ENCODE data around the gene PYDC1. TPM values are rescaled to one million over a fixed set of nuclear protein-coding genes. Genes with fewer than 3 reads are reported as not detected.

PYDC1 gene
- total RNA-seq, 4 donors from 2014 or later: 4.2 to 17.7 (median 13.8) TPM; not detected in 1

GRCh38 chr16:31229501-31229900 is 12.6 kb upstream of the PYDC1 start:
- H3K27ac ChIP-seq: no peak overlapping the region
- DNase-seq (ENCODE audit: low spot score in 2 of 2): no peak
- WGBS: 52% methylated on average over 10 of the region's 10 CpGs
- no peaks in the 10 kb centered on the region for H3K9me3 ChIP-seq
- TF ChIP-seq POLR2A (IDR thresholded peaks at IDR 0.05) (no peak), EP300 (IDR thresholded peaks at IDR 0.05) (no peak), CTCF (IDR thresholded peaks at IDR 0.05) (no peak), POLR2AphosphoS5 (IDR thresholded peaks at IDR 0.05) (no peak)
- peaks cover 14% of the 10 kb centered on the region for H3K4me1 ChIP-seq
- no peaks in the 10 kb centered on the region for H3K27me3 ChIP-seq
- H3K4me3 ChIP-seq: no peak overlapping the region
- H3K36me3 ChIP-seq: no peaks in the 10 kb centered on the region

DNA sequence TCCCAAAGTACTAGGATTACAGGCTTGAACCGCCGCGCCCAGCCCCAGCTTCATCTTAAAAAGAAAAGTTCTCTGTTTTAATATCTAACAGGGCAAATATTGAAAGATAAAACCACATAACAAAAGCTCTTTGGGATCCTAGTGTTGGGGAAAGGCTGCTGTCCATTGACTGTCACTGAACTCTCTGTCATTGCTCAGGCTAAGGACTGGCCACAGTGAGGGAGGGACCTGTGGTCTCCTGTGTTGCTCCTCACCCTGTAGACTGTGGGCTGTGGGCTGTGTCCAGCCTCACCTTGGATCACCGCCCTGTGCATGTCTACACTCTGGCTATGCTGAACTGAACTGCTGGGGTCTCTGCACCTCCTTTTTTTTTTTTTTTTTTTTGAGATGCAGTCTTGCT is 11.3 kb upstream of the PYDC1 start:
- H3K27ac ChIP-seq: no peak overlapping the region
- H3K9me3 ChIP-seq: no peaks in the 10 kb centered on the region
- H3K36me3 ChIP-seq: no peaks in the 10 kb centered on the region
- no peak overlapping the region for H3K4me3 ChIP-seq
- no peak for TF ChIP-seq POLR2AphosphoS5 (IDR thresholded peaks at IDR 0.05)
- no peak for TF ChIP-seq POLR2A (IDR thresholded peaks at IDR 0.05)
- TF ChIP-seq EP300 (IDR thresholded peaks at IDR 0.05): no peak
- TF ChIP-seq CTCF (IDR thresholded peaks at IDR 0.05): no peak
- 99% methylated on average over 4 of the region's 4 CpGs for WGBS
- no peaks in the 10 kb centered on the region for H3K27me3 ChIP-seq
- peaks cover 14% of the 10 kb centered on the region for H3K4me1 ChIP-seq
- no peak for DNase-seq (ENCODE audit: low spot score in 2 of 2)

DNA sequence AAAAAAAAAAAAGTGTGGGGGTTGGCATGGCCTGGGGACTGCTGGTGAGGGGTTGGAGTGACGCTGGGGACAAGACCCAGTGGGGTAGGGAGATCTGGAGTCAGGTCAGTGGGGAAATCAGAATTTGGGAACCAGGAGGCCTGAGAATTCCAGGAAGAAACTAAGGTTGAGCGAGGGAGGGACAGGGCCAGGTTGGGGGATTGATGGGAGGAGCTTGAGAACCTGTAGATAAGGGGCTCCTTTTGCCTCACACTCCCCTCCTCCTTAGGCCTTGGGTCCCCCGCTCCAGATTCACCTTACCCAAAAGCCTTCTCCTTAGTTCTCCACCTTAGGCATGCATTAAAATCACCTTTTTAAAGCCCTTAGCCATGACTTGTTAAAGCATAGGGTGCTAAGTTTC is 8.3 kb upstream of the PYDC1 start:
- no peak for DNase-seq (ENCODE audit: low spot score in 2 of 2)
- Histone ChIP-seq H3K9me3 (no peaks in the 10 kb centered on the region), H3K4me1 (peaks cover 14% of the 10 kb centered on the region), H3K36me3 (no peaks in the 10 kb centered on the region), H3K27me3 (no peaks in the 10 kb centered on the region), H3K4me3 (no peak overlapping the region), H3K27ac (no peak overlapping the region)
- WGBS: 88% methylated on average over 3 of the region's 3 CpGs
- TF ChIP-seq EP300 (IDR thresholded peaks at IDR 0.05) (no peak), CTCF (IDR thresholded peaks at IDR 0.05) (no peak), POLR2AphosphoS5 (IDR thresholded peaks at IDR 0.05) (no peak), POLR2A (IDR thresholded peaks at IDR 0.05) (no peak)

- H3K36me3 ChIP-seq: no peaks in the 10 kb centered on the region
- H3K27me3 ChIP-seq: peaks cover 2% of the 10 kb centered on the region
- peaks cover 11% of the 10 kb centered on the region for H3K4me1 ChIP-seq
- H3K27ac ChIP-seq: no peak overlapping the region
- H3K9me3 ChIP-seq: no peaks in the 10 kb centered on the region
- no peak for DNase-seq (ENCODE audit: low spot score in 2 of 2)
- TF ChIP-seq POLR2A (IDR thresholded peaks at IDR 0.05) (no peak), POLR2AphosphoS5 (IDR thresholded peaks at IDR 0.05) (no peak), CTCF (IDR thresholded peaks at IDR 0.05) (no peak), EP300 (IDR thresholded peaks at IDR 0.05) (no peak)
- H3K4me3 ChIP-seq: no peak overlapping the region
- 91% methylated on average over 44 of the region's 80 CpGs for WGBS
Observed at GRCh38 chr16:31224092-31224955, 7.4 kb upstream of the PYDC1 start.

DNA sequence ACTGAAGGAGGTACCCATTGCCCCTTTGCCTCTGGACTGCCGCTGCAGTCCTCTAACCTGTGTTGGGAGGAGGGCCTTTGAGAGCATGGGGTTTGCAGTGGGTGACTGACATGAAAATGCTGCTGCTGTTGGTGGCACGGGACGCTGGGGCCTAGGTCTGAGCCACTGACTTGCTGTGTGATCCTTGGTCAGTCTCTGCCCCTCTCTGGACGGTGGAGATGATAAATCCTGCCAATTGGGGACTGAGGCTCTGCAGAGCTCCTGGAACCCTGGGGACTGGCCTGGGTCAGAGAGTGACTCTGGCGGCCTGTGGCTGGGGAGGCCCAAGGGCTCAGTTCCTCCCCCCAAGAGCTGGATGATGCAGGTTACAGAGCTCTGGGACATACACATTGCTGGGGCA is 6.1 kb upstream of the PYDC1 start:
- no peaks in the 10 kb centered on the region for H3K36me3 ChIP-seq
- TF ChIP-seq EP300 (IDR thresholded peaks at IDR 0.05): no peak
- no peak for TF ChIP-seq POLR2AphosphoS5 (IDR thresholded peaks at IDR 0.05)
- no peak for TF ChIP-seq POLR2A (IDR thresholded peaks at IDR 0.05)
- TF ChIP-seq CTCF (IDR thresholded peaks at IDR 0.05): no peak
- no peak overlapping the region for H3K27ac ChIP-seq
- no peak overlapping the region for H3K4me3 ChIP-seq
- H3K9me3 ChIP-seq: no peaks in the 10 kb centered on the region
- peaks cover 9% of the 10 kb centered on the region for H3K27me3 ChIP-seq
- no peak for DNase-seq (ENCODE audit: low spot score in 2 of 2)
- peaks cover 6% of the 10 kb centered on the region for H3K4me1 ChIP-seq
- WGBS: 100% methylated on average over 3 of the region's 5 CpGs

Data from suprapubic skin (tissue), 4 donors.